ENCODE results near the gene CTNNBL1. TPM values are rescaled to one million over a fixed set of nuclear protein-coding genes. Genes with fewer than 3 reads are reported as not detected.

The CTNNBL1 gene
- total RNA-seq, 6 experiments from 2014 or later, result 16.3 to 41.8 (median 28.8) TPM

DNA sequence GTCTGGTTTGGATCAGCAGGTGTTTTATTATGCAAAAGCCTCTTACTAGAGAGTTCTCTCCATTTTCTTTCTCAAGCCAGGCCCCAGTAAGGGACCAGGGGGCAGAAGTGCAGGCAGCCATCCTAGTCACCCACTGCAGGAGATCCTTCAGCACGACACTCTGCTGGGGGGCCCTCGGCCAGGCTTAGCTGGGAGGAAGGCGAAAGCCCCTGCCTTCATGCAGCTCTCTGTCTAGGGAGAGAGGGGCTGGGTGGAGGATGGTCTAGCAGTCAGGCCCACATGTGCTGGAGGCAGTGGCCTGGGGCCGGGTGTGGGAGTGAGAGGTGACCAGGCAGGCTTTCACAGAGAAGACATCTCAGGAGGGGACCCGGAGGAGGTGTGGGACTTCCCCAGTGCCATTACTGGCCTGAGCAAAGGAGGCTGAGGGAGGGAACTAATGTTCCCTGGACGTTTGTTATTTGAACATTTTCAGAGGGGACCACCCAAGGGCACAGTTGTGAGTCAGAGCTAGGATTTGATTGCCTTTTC lies 175.6 kb downstream of the CTNNBL1 start:
- Histone ChIP-seq H3K27ac (no peak overlapping the region), H3K4me3 (no peak overlapping the region), H3K9me3 (no peaks in the 10 kb centered on the region), H3K36me3 (peaks cover 0 to 27% (median 1%) of the 10 kb centered on the region in 4 donors), H3K4me1 (peaks cover 0 to 4% (median 0%) of the 10 kb centered on the region in 4 donors), H3K27me3 (no peaks in the 10 kb centered on the region)
- intact Hi-C loops (cut with DNase I), result no loop called here
- DNase-seq (no peak), ATAC-seq (no peak)
- WGBS (ENCODE audit: insufficient coverage, low coverage, low lambda C conversion rate, missing lambda C conversion rate), result no CpG with 5 or more reads among the region's 6 CpGs
- no peak for TF ChIP-seq POLR2A (IDR thresholded peaks at IDR 0.05)
- no peak for TF ChIP-seq CTCF (IDR thresholded peaks at IDR 0.05)

GRCh38 chr20:37870294-37870693 lies 176.5 kb downstream of the CTNNBL1 start:
- Histone ChIP-seq H3K9me3 (no peaks in the 10 kb centered on the region), H3K27ac (no peak overlapping the region), H3K4me1 (peaks cover 0 to 4% (median 0%) of the 10 kb centered on the region in 4 donors), H3K4me3 (no peak overlapping the region), H3K27me3 (no peaks in the 10 kb centered on the region), H3K36me3 (peaks cover 0 to 27% (median 1%) of the 10 kb centered on the region in 4 donors)
- intact Hi-C loops (cut with DNase I), result no loop called here
- WGBS (ENCODE audit: insufficient coverage, low coverage, low lambda C conversion rate, missing lambda C conversion rate), result 98% methylated on average over 7 of the region's 11 CpGs
- TF ChIP-seq POLR2A (IDR thresholded peaks at IDR 0.05), result no peak
- TF ChIP-seq CTCF (IDR thresholded peaks at IDR 0.05), result no peak
- ATAC-seq (no peak), DNase-seq (no peak)

GRCh38 chr20:37871751-37872150 lies 177.9 kb downstream of the CTNNBL1 start:
- no peaks in the 10 kb centered on the region for H3K9me3 ChIP-seq
- H3K27ac ChIP-seq, result no peak overlapping the region
- intact Hi-C loops (cut with DNase I), result no loop called here
- peaks cover 0 to 4% (median 0%) of the 10 kb centered on the region in 4 donors for H3K4me1 ChIP-seq
- DNase-seq (no peak), ATAC-seq (no peak)
- TF ChIP-seq POLR2A (IDR thresholded peaks at IDR 0.05) (no peak), CTCF (IDR thresholded peaks at IDR 0.05) (no peak)
- H3K4me3 ChIP-seq, result no peak overlapping the region
- 95% methylated on average over 7 of the region's 13 CpGs for WGBS (ENCODE audit: insufficient coverage, low coverage, low lambda C conversion rate, missing lambda C conversion rate)
- H3K36me3 ChIP-seq, result peaks cover 0 to 22% (median 1%) of the 10 kb centered on the region in 4 donors
- no peaks in the 10 kb centered on the region for H3K27me3 ChIP-seq

- Histone ChIP-seq H3K4me3 (no peak overlapping the region), H3K9me3 (no peaks in the 10 kb centered on the region), H3K4me1 (peaks cover 0 to 4% (median 0%) of the 10 kb centered on the region in 4 donors), H3K27me3 (no peaks in the 10 kb centered on the region), H3K27ac (no peak overlapping the region), H3K36me3 (peaks cover 0 to 22% (median 1%) of the 10 kb centered on the region in 4 donors)
- intact Hi-C loops (cut with DNase I), result no loop called here
- DNase-seq, result no peak
- no CpG with 5 or more reads among the region's 9 CpGs for WGBS (ENCODE audit: insufficient coverage, low coverage, low lambda C conversion rate, missing lambda C conversion rate)
- ATAC-seq, result no peak
- TF ChIP-seq POLR2A (IDR thresholded peaks at IDR 0.05) (no peak), CTCF (IDR thresholded peaks at IDR 0.05) (no peak)
These were observed 178.3 kb downstream of the CTNNBL1 start for GRCh38 chr20:37872161-37872560.
